Heart right ventricle (tissue), 16 donors: Measurements from ENCODE around the gene ITGA8. TPM values are rescaled to one million over a fixed set of nuclear protein-coding genes. Genes with fewer than 3 reads are reported as not detected.
A peak's percentile ranks its signal among the peaks of the same experiment; 100 is the strongest.

Source experiments
- ATAC-seq, 8 donors: fragments of 200-7000 bp; cut with Tn5 transposase; one replicate each; pipeline ENCODE4 v1.9.1; 2020; ENCODE audit warnings: mild to moderate bottlenecking in 8 of 8, moderate library complexity in 8 of 8, moderate number of reproducible peaks in 1 of 8
- DNase-seq, 2 donors: peaks; one replicate each; pipeline ENCODE4 v3.0.0-alpha.2; 2020
- H3K27ac ChIP-seq, 10 donors: fragments of 200-600 bp; sonication (generic) in 2 of 10; one replicate each; pipeline versions ENCODE4 v1.5.0 to v1.8.0; 2020 to 2022; ENCODE audit warnings: mild to moderate bottlenecking in 3 of 10
- H3K27me3 ChIP-seq, 7 donors: fragments of 200-600 bp; one replicate each; pipeline ENCODE4 v1.8.0; 2021 to 2022; ENCODE audit warnings: mild to moderate bottlenecking in 2 of 7
- H3K36me3 ChIP-seq, 9 donors: fragments of 200-600 bp; sonication (generic) in 1 of 9; one replicate each; pipeline versions ENCODE4 v1.5.0 to v1.8.0; 2020 to 2022; ENCODE audit warnings: mild to moderate bottlenecking in 2 of 9
- H3K4me1 ChIP-seq, 9 donors: fragments of 200-600 bp; sonication (generic) in 1 of 9; one replicate each; pipeline versions ENCODE4 v1.5.0 to v1.8.0; 2020 to 2022; ENCODE audit warnings: mild to moderate bottlenecking in 4 of 9
- H3K4me3 ChIP-seq, 10 donors: fragments of 200-600 bp; sonication (generic) in 2 of 10; one replicate each; pipeline versions ENCODE4 v1.5.0 to v1.8.0; 2020 to 2022; ENCODE audit warnings: mild to moderate bottlenecking in 7 of 10, moderate library complexity in 2 of 10
- H3K9me3 ChIP-seq, 11 donors: fragments of 200-600 bp in 10 of 11; sonication (generic) in 2 of 11; one replicate each; pipeline versions ENCODE4 v1.5.0 to v1.8.0; 2013 to 2022; ENCODE audit warnings: mild to moderate bottlenecking in 2 of 11, control low read depth in 1 of 11, moderate library complexity in 1 of 11
- CTCF ChIP-seq, 9 donors: fragments of 200-600 bp; sonication (generic) in 2 of 9; IDR thresholded peaks; one replicate each; pipeline versions ENCODE4 v1.5.0 to v1.8.0; 2021 to 2022; ENCODE audit warnings: antibody characterized with exemption in 9 of 9, mild to moderate bottlenecking in 5 of 9, moderate library complexity in 1 of 9
- WGBS, 2 donors: extraction: QIAGEN DNeasy Blood & Tissue Kit; methylation state at CpG; one replicate each; pipeline ENCODE4 v1.1.7; 2013; ENCODE audit warnings: inconsistent platforms in 1 of 2; 5-methylcytosine and 5-hydroxymethylcytosine counted together
- intact Hi-C, 10 donors: fragments of 100-400 bp; cut with DNase I; formaldehyde crosslinking; loops; one replicate each; pipeline versions ENCODE4 v1.11.1 to v1.14.2; 2022
- polyA plus RNA-seq, 2 donors: library from polyadenylated mRNA; stranded (reverse); fragments of 200-250 nt; gene quantifications; one replicate each; pipeline ENCODE4 v1.2.3, GENCODE V29; 2013
- total RNA-seq, 10 donors: library from RNA; stranded (reverse); fragmentation: NEBNext Ultra II Directional in 3 of 10; extraction: Animal tissue kit (Norgen Biotek cat#: 25700) in 3 of 10; gene quantifications; one replicate each; pipeline versions ENCODE4 v1.2.1 to v1.2.4, GENCODE V29; 2021 to 2023
- donor health status: Arrhythmogenic right ventricular cardiomyopathy.
- donor health status: ischemic (EF 13 %, LVEDD 7.1; RV severe dilation, severe dysfunction).
- donor health status: healthy with polysubstance abuse.
- donor health status: DM: no; HTN: yes; CAD: no.
- donor health status: DM: no; HTN: no; CAD: no.
- donor health status: ischemic (EF 25% LVEDD 6.9; RV normal size, moderate dysfunction).
- donor health status: ischemic (EF 25% LVEDD 5.7; RV mildly dilated, moderate dysfunction).
- donor health status: healthy.
- donor health status: DM: yes; HTN: yes; CAD: no.
- donor health status: Ischemic cardiomyopathy.
- donor health status: ischemic (EF 35%, LVEDD 5.7; RV mildly dilated, moderate dysfunction).
- donor health status: nonischemic (EF 11% LVEDD 7.7; RV severe dilation, severe dysfunction).
- donor health status: DM: yes; HTN: yes; CAD: no.
- donor health status: PGD.
- donor health status: ischemic (EF 29% LVEDD 5.4; RV normal size, mild dysfunction).
- donor health status: nonischemic (EF 23%, LVEDD 6.1; RV moderate dilation, normal function).

The ITGA8 gene
- total and polyA plus RNA-seq, 12 donors = 0.62 to 4.2 (median 2.1) TPM

DNA sequence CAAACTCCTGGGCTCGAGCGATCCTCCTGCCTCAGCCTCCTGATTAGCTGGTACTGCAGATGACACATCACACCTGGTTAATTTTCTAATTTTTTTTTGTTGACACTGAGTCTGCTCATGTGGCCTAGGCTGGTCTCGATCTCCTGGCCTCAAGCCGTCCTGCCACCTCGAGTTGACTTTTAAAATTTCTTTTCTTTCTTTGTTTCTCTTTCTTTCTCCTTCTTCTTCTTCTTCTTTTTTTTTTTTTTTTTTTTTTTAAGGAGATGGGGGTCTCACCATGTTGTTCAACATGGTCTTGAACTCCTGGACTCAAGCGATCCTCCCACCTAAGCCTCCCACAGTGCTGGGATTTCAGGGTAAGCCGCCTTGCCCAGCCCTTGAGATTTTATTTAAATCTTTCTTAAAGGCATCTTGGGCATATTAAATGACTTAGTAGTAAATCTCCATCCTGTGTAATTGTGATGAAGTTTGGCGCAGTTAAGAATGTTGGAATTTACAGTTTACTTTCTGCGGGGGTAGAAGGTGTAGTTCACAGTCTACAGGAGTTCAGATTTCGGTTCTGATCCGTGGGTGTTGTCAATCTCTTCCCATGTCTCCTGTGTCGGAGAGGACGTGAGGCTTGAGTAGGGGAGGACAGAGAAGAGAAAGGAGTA lies 1.0 kb upstream of the ITGA8 start:
- no peak for ATAC-seq
- H3K4me1 ChIP-seq = peaks cover 0 to 20% (median 8%) of the 10 kb centered on the region in 9 donors
- no peak overlapping the region for H3K27ac ChIP-seq
- H3K27me3 ChIP-seq = peaks cover 8 to 62% (median 44%) of the 10 kb centered on the region in 7 donors
- intact Hi-C loops = loop anchor here in 4 of 10 donors (5.0 to 10.0 kb wide), 4 partner anchors 104 to 293 kb away; no protein-coding TSS in a partner anchor
- H3K9me3 ChIP-seq = no peaks in the 10 kb centered on the region
- no peak for TF ChIP-seq CTCF (IDR thresholded peaks at IDR 0.05)
- no peaks in the 10 kb centered on the region for H3K36me3 ChIP-seq
- DNase-seq = no peak
- H3K4me3 ChIP-seq = no peak overlapping the region
- WGBS, 2 donors = 86 to 89% methylated on average over 13 of the region's 13 CpGs

DNA sequence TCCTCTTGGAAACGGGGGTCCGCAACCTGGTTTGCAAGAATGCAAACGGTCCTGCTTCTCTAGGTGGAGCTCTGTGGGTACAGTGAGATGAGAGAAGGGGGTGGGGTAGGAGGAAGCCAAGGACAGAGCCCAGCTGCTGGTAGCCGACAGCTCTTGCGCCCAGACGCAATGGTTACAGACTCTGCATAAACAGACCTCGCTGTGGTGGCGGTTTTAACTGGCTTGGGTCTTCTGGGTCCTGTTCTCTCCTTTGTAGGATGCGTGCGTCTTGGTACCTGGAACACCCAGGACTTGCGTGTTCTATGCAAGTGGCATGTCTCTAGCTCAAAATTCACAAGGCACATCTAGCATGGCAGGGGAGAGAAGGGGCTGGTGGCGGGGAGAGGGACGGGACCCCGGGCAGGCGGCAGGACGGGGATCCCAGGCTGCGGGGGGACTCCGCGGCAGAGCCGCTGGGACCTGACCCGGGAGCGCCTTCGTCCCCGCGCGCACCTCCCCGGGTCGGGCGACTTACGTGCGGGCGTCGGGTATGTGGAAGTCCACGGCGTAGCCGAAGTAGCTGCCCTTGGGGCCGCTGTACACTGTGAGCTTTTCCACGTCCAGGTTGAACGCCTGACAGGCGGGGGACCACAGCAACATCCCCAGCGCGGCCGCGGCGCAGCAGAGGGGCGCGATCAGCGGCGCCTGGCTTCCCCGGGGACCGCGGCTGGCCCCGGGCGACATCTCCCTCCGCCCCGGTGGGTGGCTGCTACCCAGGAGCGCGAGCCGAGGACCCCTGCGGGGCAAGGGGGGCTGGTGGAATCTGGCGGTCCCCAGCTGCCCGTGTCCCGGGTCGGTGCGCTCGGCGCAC lies 448 bp downstream of the ITGA8 start:
- Histone ChIP-seq H3K27me3 (peaks cover 8 to 62% (median 44%) of the 10 kb centered on the region in 7 donors), H3K9me3 (no peaks in the 10 kb centered on the region), H3K4me1 (peaks cover 0 to 20% (median 8%) of the 10 kb centered on the region in 9 donors), H3K4me3 (peak overlapping the region; percentile 31 to 61 (median 53)), H3K27ac (peak overlapping the region in 4 of 10 donors; percentile 18 to 53 (median 29)), H3K36me3 (no peaks in the 10 kb centered on the region)
- DNase-seq (peak in 1 of 2 donors; percentile 7), ATAC-seq (peak; percentile 26 to 64 (median 52))
- WGBS, 2 donors = 0 to 1% methylated on average over 67 of the region's 67 CpGs
- intact Hi-C loops = loop anchor here in 5 of 10 donors (5.0 to 10.0 kb wide), 5 partner anchors 64 to 287 kb away; no protein-coding TSS in a partner anchor
- TF ChIP-seq CTCF (IDR thresholded peaks at IDR 0.05) = no peak

DNA sequence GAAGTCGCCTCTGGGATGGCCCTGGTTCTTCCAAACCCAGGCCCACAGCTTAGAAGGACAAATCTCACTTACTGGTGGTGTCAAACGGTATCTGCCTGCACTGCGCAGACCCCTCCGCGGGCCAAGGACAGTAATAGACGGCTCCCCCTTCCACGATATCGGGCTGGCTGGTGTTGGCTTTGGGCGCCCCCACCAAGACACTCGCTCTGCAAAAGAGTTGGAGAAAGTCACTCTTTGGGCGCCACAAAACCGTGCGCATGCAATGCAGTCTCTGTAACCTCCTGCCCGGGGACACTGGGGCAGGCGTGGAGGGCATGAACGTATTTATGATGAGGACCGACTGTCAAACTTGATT lies 1.1 kb downstream of the ITGA8 start:
- Histone ChIP-seq H3K4me1 (peaks cover 0 to 20% (median 8%) of the 10 kb centered on the region in 9 donors), H3K9me3 (no peaks in the 10 kb centered on the region), H3K36me3 (no peaks in the 10 kb centered on the region), H3K27me3 (peaks cover 8 to 62% (median 43%) of the 10 kb centered on the region in 7 donors), H3K27ac (no peak overlapping the region), H3K4me3 (peak overlapping the region in 9 of 10 donors; percentile 31 to 61 (median 55))
- intact Hi-C loops = loop anchor here in 5 of 10 donors (5.0 to 10.0 kb wide), 5 partner anchors 64 to 286 kb away; no protein-coding TSS in a partner anchor
- DNase-seq (no peak), ATAC-seq (peak in 3 of 8 donors; percentile 19 to 34 (median 23))
- TF ChIP-seq CTCF (IDR thresholded peaks at IDR 0.05) = no peak
- WGBS, 2 donors = 10 to 14% methylated on average over 17 of the region's 17 CpGs

DNA sequence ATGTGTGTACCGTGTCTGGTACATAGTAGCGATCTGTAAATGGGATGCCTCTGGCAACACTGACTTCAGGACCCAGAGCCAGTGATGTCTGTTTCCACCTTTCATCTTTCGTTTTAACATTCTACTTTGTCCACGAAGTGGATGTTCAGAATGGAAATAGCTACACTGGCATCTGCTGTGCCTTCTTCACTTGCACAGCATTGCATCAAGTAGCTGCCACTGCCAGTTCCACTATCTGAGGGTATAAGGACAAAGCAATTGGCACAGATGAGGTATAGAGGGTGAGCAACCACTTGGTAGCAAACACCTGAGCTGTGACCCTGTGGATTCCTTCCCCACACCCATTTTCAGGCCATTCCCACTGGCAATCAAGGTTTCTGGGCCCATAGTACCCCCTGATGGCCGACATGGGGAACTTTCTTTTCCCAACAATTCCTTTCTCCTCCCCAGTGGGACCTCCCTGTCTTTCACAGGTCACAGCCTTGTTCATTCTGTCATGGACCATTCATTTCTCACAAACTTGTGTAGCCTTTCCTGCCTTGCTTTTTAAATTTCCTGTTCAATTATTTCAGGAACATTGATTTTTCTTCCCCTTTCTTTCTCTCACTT lies 4.0 kb downstream of the ITGA8 start:
- Histone ChIP-seq H3K27ac (no peak overlapping the region), H3K27me3 (peaks cover 8 to 47% (median 31%) of the 10 kb centered on the region in 7 donors), H3K4me3 (peak overlapping the region in 1 of 10 donors; percentile 2), H3K9me3 (no peaks in the 10 kb centered on the region), H3K36me3 (no peaks in the 10 kb centered on the region), H3K4me1 (peaks cover 0 to 20% (median 9%) of the 10 kb centered on the region in 9 donors)
- WGBS, 2 donors = 55 to 63% methylated on average over 5 of the region's 5 CpGs
- no peak for DNase-seq
- peak; percentile 12 to 65 (median 50) for TF ChIP-seq CTCF (IDR thresholded peaks at IDR 0.05)
- intact Hi-C loops = loop anchor here in 7 of 10 donors (2.0 to 10.0 kb wide), 7 partner anchors 61 to 287 kb away; no protein-coding TSS in a partner anchor
- peak in 4 of 8 donors; percentile 43 to 71 (median 50) for ATAC-seq
